ENCODE data around the gene DLX6. TPM values are rescaled to one million over a fixed set of nuclear protein-coding genes. Genes with fewer than 3 reads are reported as not detected.
A peak's percentile ranks its signal among the peaks of the same experiment; 100 is the strongest.

DLX6 gene
- not detected for total RNA-seq

- intact Hi-C loops (cut with DNase I) = no loop called here
- no peak for TF ChIP-seq CTCF (IDR thresholded peaks at IDR 0.05)
- H3K36me3 ChIP-seq = no peaks in the 10 kb centered on the region
- no peaks in the 10 kb centered on the region for H3K9me3 ChIP-seq
- H3K27ac ChIP-seq = no peak within 1 kb of the TSS
- H3K27me3 ChIP-seq = peaks cover 94% of the 10 kb centered on the region
- peak within 1 kb of the TSS; percentile 32 for H3K4me3 ChIP-seq
- DNase-seq = peak; percentile 52
- H3K4me1 ChIP-seq = peaks cover 5% of the 10 kb centered on the region
- no peak within 1 kb of the TSS for H3K9ac ChIP-seq (ENCODE audit: low read depth in 2 of 2, low read length in 2 of 2)
Observed at GRCh38 chr7:97005183-97006054, at the start of gene DLX6. DLX6 (plus strand) TSS chr7:97005553; CDS start chr7:97005978, 425 bp downstream.

GRCh38 chr7:96959135-96959534 lies 46.2 kb upstream of the DLX6 start:
- intact Hi-C loops (cut with DNase I) = no loop called here
- Histone ChIP-seq H3K27me3 (no peaks in the 10 kb centered on the region), H3K36me3 (no peaks in the 10 kb centered on the region), H3K4me3 (no peak overlapping the region), H3K9me3 (no peaks in the 10 kb centered on the region), H3K27ac (no peak overlapping the region), H3K9ac (ENCODE audit: low read depth in 2 of 2, low read length in 2 of 2) (no peak overlapping the region), H3K4me1 (no peaks in the 10 kb centered on the region)
- DNase-seq = no peak
- TF ChIP-seq CTCF (IDR thresholded peaks at IDR 0.05) = no peak

GRCh38 chr7:96962221-96962885 lies 43.0 kb upstream of the DLX6 start:
- intact Hi-C loops (cut with DNase I) = no loop called here
- no peak for DNase-seq
- H3K4me3 ChIP-seq = no peak overlapping the region
- H3K27ac ChIP-seq = no peak overlapping the region
- no peaks in the 10 kb centered on the region for H3K9me3 ChIP-seq
- H3K27me3 ChIP-seq = no peaks in the 10 kb centered on the region
- H3K4me1 ChIP-seq = no peaks in the 10 kb centered on the region
- no peak overlapping the region for H3K9ac ChIP-seq (ENCODE audit: low read depth in 2 of 2, low read length in 2 of 2)
- TF ChIP-seq CTCF (IDR thresholded peaks at IDR 0.05) = no peak
- no peaks in the 10 kb centered on the region for H3K36me3 ChIP-seq

GRCh38 chr7:96968981-96969380 lies 36.4 kb upstream of the DLX6 start:
- H3K4me1 ChIP-seq = no peaks in the 10 kb centered on the region
- H3K36me3 ChIP-seq = no peaks in the 10 kb centered on the region
- H3K4me3 ChIP-seq = no peak overlapping the region
- TF ChIP-seq CTCF (IDR thresholded peaks at IDR 0.05) = no peak
- no peak overlapping the region for H3K9ac ChIP-seq (ENCODE audit: low read depth in 2 of 2, low read length in 2 of 2)
- no peaks in the 10 kb centered on the region for H3K27me3 ChIP-seq
- no peaks in the 10 kb centered on the region for H3K9me3 ChIP-seq
- no peak overlapping the region for H3K27ac ChIP-seq
- intact Hi-C loops (cut with DNase I) = no loop called here
- no peak for DNase-seq

GRCh38 chr7:96970739-96971138 lies 34.6 kb upstream of the DLX6 start:
- H3K4me3 ChIP-seq = no peak overlapping the region
- no peaks in the 10 kb centered on the region for H3K36me3 ChIP-seq
- DNase-seq = no peak
- H3K9me3 ChIP-seq = no peaks in the 10 kb centered on the region
- H3K27ac ChIP-seq = no peak overlapping the region
- no peaks in the 10 kb centered on the region for H3K27me3 ChIP-seq
- TF ChIP-seq CTCF (IDR thresholded peaks at IDR 0.05) = no peak
- intact Hi-C loops (cut with DNase I) = no loop called here
- no peak overlapping the region for H3K9ac ChIP-seq (ENCODE audit: low read depth in 2 of 2, low read length in 2 of 2)
- H3K4me1 ChIP-seq = no peaks in the 10 kb centered on the region

Measured in colonic mucosa (tissue), 4 donors.